Type B pancreatic cell (in vitro differentiated cells): Measurements from ENCODE around the gene BARHL1. TPM values are rescaled to one million over a fixed set of nuclear protein-coding genes. Genes with fewer than 3 reads are reported as not detected.
A peak's percentile ranks its signal among the peaks of the same experiment; 100 is the strongest.

Experiments
- DNase-seq: peaks from one replicate; pipeline ENCODE4 v3.0.0; 2021; ENCODE audit warnings: mixed read lengths; ENCODE audit not compliant: unreplicated experiment; ENCODE audit errors: extremely low spot score
- H3K27ac Mint-ChIP-seq: 2 replicates; pipeline ENCODE4 v1.8.0; 2021; ENCODE audit warnings: mild to moderate bottlenecking, mixed read lengths
- H3K27me3 Mint-ChIP-seq: 2 replicates; pipeline ENCODE4 v1.8.0; 2021; ENCODE audit warnings: mixed read lengths
- H3K36me3 Mint-ChIP-seq: 2 replicates; pipeline ENCODE4 v1.8.0; 2021; ENCODE audit warnings: mixed read lengths
- H3K4me1 Mint-ChIP-seq: one replicate; pipeline ENCODE4 v1.8.0; 2021; ENCODE audit warnings: mixed read lengths; ENCODE audit not compliant: unreplicated experiment
- H3K4me3 Mint-ChIP-seq: 2 replicates; pipeline ENCODE4 v1.8.0; 2021; ENCODE audit warnings: mild to moderate bottlenecking, mixed read lengths
- H3K9me3 Mint-ChIP-seq: 2 replicates; pipeline ENCODE4 v1.8.0; 2021; ENCODE audit warnings: mixed read lengths
- CTCF ChIP-seq: fragments of 200-600 bp; sonication (generic); conservative IDR thresholded peaks from 2 replicates; pipeline ENCODE4 v1.5.0; 2021; ENCODE audit warnings: antibody characterized with exemption, mild to moderate bottlenecking
- total RNA-seq: library from RNA; stranded (reverse); gene quantifications from 2 replicates; pipeline ENCODE4 v1.2.1, GENCODE V29; 2021; ENCODE audit warnings: low replicate concordance

Gene BARHL1
- total RNA-seq, 1 donor from 2014 or later: 0.14 TPM

- no peak overlapping the region for H3K4me3 Mint-ChIP-seq
- H3K4me1 Mint-ChIP-seq: peaks cover 3% of the 10 kb centered on the region
- DNase-seq: no peak
- H3K27me3 Mint-ChIP-seq: no peaks in the 10 kb centered on the region
- H3K9me3 Mint-ChIP-seq: no peaks in the 10 kb centered on the region
- H3K36me3 Mint-ChIP-seq: peaks cover 12% of the 10 kb centered on the region
- no peak for TF ChIP-seq CTCF
- H3K27ac Mint-ChIP-seq: no peak overlapping the region
These were observed 51.9 kb downstream of the BARHL1 start for GRCh38 chr9:132634327-132634726.

- no peaks in the 10 kb centered on the region for H3K9me3 Mint-ChIP-seq
- H3K36me3 Mint-ChIP-seq: peaks cover 14% of the 10 kb centered on the region
- peak overlapping the region; percentile 89 for H3K27ac Mint-ChIP-seq
- no peak overlapping the region for H3K4me3 Mint-ChIP-seq
- no peaks in the 10 kb centered on the region for H3K27me3 Mint-ChIP-seq
- peaks cover 3% of the 10 kb centered on the region for H3K4me1 Mint-ChIP-seq
- no peak for DNase-seq
- no peak for TF ChIP-seq CTCF
These were observed 54.9 kb downstream of the BARHL1 start for GRCh38 chr9:132637351-132637750.

GRCh38 chr9:132637801-132638200, 55.4 kb downstream of the BARHL1 start:
- Mint-ChIP-seq H3K27me3 (no peaks in the 10 kb centered on the region), H3K9me3 (no peaks in the 10 kb centered on the region), H3K4me3 (no peak overlapping the region), H3K4me1 (peaks cover 3% of the 10 kb centered on the region), H3K36me3 (peaks cover 12% of the 10 kb centered on the region), H3K27ac (peak overlapping the region; percentile 89)
- no peak for DNase-seq
- TF ChIP-seq CTCF: no peak

- DNase-seq: no peak
- no peak overlapping the region for H3K4me3 Mint-ChIP-seq
- H3K36me3 Mint-ChIP-seq: peaks cover 10% of the 10 kb centered on the region
- no peak overlapping the region for H3K27ac Mint-ChIP-seq
- H3K4me1 Mint-ChIP-seq: peaks cover 3% of the 10 kb centered on the region
- H3K9me3 Mint-ChIP-seq: no peaks in the 10 kb centered on the region
- no peak for TF ChIP-seq CTCF
- H3K27me3 Mint-ChIP-seq: no peaks in the 10 kb centered on the region
These were observed 55.8 kb downstream of the BARHL1 start for GRCh38 chr9:132638240-132638639.

GRCh38 chr9:132639322-132639721, 56.9 kb downstream of the BARHL1 start:
- no peaks in the 10 kb centered on the region for H3K9me3 Mint-ChIP-seq
- DNase-seq: no peak
- no peak for TF ChIP-seq CTCF
- peaks cover 3% of the 10 kb centered on the region for H3K4me1 Mint-ChIP-seq
- H3K36me3 Mint-ChIP-seq: peaks cover 12% of the 10 kb centered on the region
- no peaks in the 10 kb centered on the region for H3K27me3 Mint-ChIP-seq
- no peak overlapping the region for H3K27ac Mint-ChIP-seq
- no peak overlapping the region for H3K4me3 Mint-ChIP-seq

Other genes with a start within 250 kb of the BARHL1 start
- 34.7 and 43.3 TPM in 2 replicates for gene SETX, start 227.6 kb upstream of the BARHL1 start, total RNA-seq
- 13.1 and 18.6 TPM in 2 replicates for gene TTF1, start 175.8 kb upstream of the BARHL1 start, total RNA-seq
- 1.5 TPM in 1 of 2 replicates, not detected in the other for gene CFAP77, start 172.4 kb upstream of the BARHL1 start, total RNA-seq
- gene DDX31, start 87.4 kb downstream of the BARHL1 start, total RNA-seq: 16.0 and 19.6 TPM in 2 replicates
- gene GTF3C4, start 87.9 kb downstream of the BARHL1 start, total RNA-seq: 23.7 and 25.9 TPM in 2 replicates